RWPE2 (cell line): ENCODE measurements around the gene INO80B.
"Not testable (repeated sequence)": the region's sequence is repeated elsewhere in the genome, so short reads cannot be mapped to it uniquely, and the experiment has no call there.

ENCODE experiments used
- ATAC-seq: fragments of 200-7000 bp; cut with Tn5 transposase; 3 replicates; pipeline ENCODE4 v1.9.1; 2021; ENCODE audit warnings: low read depth
- DNase-seq: peaks from one replicate; pipeline ENCODE4 v3.0.0-alpha.2; 2020; ENCODE audit warnings: low spot score
- H3K27ac ChIP-seq: fragments of 450-650 bp; 2 replicates; pipeline ENCODE4 v1.5.1; 2017; ENCODE audit warnings: mild to moderate bottlenecking; ENCODE audit not compliant: poor library complexity, severe bottlenecking
- H3K27me3 ChIP-seq: fragments of 250-450 bp; sonication (Bioruptor Pico); 2 replicates; pipeline ENCODE4 v1.5.1; 2021; ENCODE audit warnings: mild to moderate bottlenecking, moderate library complexity; ENCODE audit not compliant: insufficient read depth, poor library complexity, severe bottlenecking
- H3K36me3 ChIP-seq: fragments of 250-450 bp; sonication (Bioruptor Pico); 2 replicates; pipeline ENCODE4 v1.5.1; 2020; ENCODE audit warnings: low read depth, mild to moderate bottlenecking, moderate library complexity
- H3K4me1 ChIP-seq: fragments of 250-450 bp; sonication (Bioruptor Pico); 2 replicates; pipeline ENCODE4 v1.5.1; 2021; ENCODE audit warnings: mild to moderate bottlenecking, moderate library complexity; ENCODE audit not compliant: insufficient read depth, poor library complexity, severe bottlenecking
- H3K4me3 ChIP-seq: fragments of 250-450 bp; sonication (Bioruptor Pico); 2 replicates; pipeline ENCODE4 v1.5.1; 2021; ENCODE audit warnings: mild to moderate bottlenecking, moderate library complexity; ENCODE audit not compliant: severe bottlenecking
- H3K9me3 ChIP-seq: fragments of 250-450 bp; sonication (Bioruptor Pico); 2 replicates; pipeline ENCODE4 v1.5.1; 2021; ENCODE audit warnings: mild to moderate bottlenecking, moderate library complexity; ENCODE audit not compliant: severe bottlenecking
- CTCF ChIP-seq: fragments of 450-650 bp; IDR thresholded peaks from one replicate; pipeline ENCODE4 v1.5.1; 2017; ENCODE audit warnings: mild to moderate bottlenecking, moderate library complexity; ENCODE audit not compliant: poor library complexity, severe bottlenecking

Gene INO80B

DNA sequence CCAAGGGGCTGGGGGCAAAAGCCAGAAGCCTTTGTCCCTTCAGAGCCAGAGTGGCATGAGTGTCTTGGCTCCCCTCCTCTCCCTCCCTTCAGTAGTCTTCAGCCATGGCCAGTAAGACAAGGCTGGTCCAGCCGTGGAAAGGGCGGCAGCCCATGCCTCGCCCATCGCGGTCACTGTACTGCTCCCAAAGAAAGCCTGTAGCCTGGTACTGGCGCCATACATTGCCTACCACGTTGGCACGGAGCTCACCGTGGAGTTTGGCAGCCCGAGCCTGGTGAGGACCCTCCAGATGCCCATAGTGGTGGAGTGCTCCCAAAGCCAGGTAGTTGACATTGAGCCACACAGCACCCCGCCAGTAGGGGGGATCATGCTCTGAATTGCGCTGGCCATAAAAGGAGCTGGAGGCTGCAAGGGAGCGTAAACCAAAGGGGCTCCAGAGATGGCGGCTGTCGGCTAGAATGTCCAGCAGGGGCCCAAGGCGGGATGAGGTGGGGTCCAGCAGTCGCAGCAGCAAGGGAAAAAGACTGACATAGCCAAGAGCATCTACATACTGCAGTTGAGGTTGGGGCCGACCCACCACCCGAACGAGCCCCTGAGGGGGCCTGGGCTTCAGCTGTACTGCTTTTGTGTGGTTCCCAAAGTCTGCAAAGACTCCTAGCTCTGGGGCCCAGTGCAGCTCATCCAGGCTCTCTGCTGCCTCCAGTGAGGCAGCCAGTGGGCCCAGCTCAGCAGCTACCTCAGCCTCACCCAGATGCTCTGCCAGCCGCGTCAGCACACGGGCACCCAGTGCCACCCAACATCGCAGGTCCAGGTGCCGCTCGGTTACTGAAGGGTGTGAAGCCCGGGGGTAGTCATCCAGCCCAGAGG, 6.5 kb downstream of the INO80B start:
- H3K27ac ChIP-seq: no peak overlapping the region
- no peak for DNase-seq
- TF ChIP-seq CTCF: no peak
- H3K4me1 ChIP-seq: peaks cover 5% of the 10 kb centered on the region
- ATAC-seq: no peak
- no peaks in the 10 kb centered on the region for H3K9me3 ChIP-seq
- peaks cover 21% of the 10 kb centered on the region for H3K36me3 ChIP-seq
- H3K4me3 ChIP-seq: no peak overlapping the region
- no peaks in the 10 kb centered on the region for H3K27me3 ChIP-seq

GRCh38 chr2:74462054-74462785, 7.3 kb downstream of the INO80B start:
- no peak for ATAC-seq
- Histone ChIP-seq H3K4me3 (no peak overlapping the region), H3K4me1 (no peaks in the 10 kb centered on the region), H3K36me3 (peaks cover 21% of the 10 kb centered on the region), H3K27ac (no peak overlapping the region), H3K9me3 (no peaks in the 10 kb centered on the region), H3K27me3 (no peaks in the 10 kb centered on the region)
- DNase-seq: no peak
- no peak for TF ChIP-seq CTCF

DNA sequence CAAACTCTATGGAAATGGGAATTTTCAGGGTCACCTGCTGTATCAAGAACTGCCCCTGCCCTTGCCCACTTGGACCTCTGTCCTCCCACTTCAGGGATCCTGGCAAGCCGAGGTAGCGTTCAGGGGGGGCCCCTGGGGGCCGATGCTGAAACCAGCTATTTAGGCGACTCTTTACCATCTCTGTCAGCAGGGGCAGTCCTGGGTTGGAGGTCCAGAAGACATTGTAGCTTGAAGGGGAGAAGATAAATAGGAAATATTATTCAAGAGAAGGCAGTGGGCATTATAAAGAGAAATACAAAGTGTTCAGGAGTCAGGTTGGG, 7.9 kb downstream of the INO80B start:
- no peaks in the 10 kb centered on the region for H3K9me3 ChIP-seq
- H3K4me1 ChIP-seq: no peaks in the 10 kb centered on the region
- ATAC-seq (no peak), DNase-seq (no peak)
- H3K27me3 ChIP-seq: no peaks in the 10 kb centered on the region
- no peak for TF ChIP-seq CTCF
- H3K4me3 ChIP-seq: no peak overlapping the region
- no peak overlapping the region for H3K27ac ChIP-seq
- peaks cover 21% of the 10 kb centered on the region for H3K36me3 ChIP-seq

DNA sequence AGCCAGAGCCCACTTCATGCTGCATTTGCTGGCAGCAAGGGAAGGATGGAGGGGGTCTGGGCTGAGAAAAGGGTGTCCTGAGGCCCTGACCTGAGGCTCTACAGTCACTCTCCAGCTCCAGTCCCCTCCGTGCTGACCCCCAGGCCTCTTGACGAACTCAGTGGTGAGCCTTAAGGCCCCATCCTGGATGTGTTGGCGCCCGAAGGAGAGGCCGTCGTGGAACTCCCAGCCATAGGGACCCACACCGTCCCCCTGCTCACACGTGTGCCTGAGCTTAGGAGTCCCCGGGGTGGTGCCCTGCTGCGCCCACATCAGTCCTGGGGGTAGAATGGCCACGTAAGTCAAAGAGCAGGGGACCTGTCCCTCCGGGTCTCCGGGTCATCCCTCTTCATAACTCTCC, 9.5 kb downstream of the INO80B start:
- peak overlapping the region; percentile 71 for H3K4me3 ChIP-seq
- ATAC-seq: peak; percentile 13

DNA sequence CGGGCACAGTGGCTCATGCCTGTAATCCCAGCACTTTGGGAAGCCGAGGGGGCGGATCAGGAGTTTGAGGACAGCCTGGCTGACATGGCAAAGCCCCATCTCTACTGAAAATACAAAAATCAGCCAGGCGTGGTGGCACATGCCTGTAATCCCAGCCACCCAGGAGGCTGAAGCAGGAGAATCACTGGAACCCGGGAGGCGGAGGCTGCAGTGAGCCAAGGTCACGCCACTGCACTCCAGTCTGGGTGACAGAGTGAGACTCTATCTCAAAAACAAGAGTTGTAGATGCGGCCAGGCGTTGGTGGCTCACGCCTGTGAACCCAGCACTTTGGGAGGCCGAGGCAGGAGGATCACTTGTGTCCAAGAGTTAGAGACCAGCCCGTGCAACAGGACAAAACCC, 15.9 kb downstream of the INO80B start:
- H3K36me3 ChIP-seq: peaks cover 12% of the 10 kb centered on the region; the same call in 1 of the 2 replicates
- H3K9me3 ChIP-seq, DNase-seq, H3K27me3 ChIP-seq, ATAC-seq, H3K4me3 ChIP-seq, H3K4me1 ChIP-seq: not testable (repeated sequence)
- peak overlapping the region; percentile 90 for H3K27ac ChIP-seq

More for the DNA sequence above, 9.5 kb downstream of the INO80B start:
- DNase-seq: no peak
- Histone ChIP-seq H3K4me1 (no peaks in the 10 kb centered on the region), H3K27me3 (no peaks in the 10 kb centered on the region), H3K9me3 (no peaks in the 10 kb centered on the region), H3K27ac (peak overlapping the region; percentile 50), H3K36me3 (peaks cover 21% of the 10 kb centered on the region)
- TF ChIP-seq CTCF: no peak
